Measurements from ENCODE around the gene DIAPH2.

DNA sequence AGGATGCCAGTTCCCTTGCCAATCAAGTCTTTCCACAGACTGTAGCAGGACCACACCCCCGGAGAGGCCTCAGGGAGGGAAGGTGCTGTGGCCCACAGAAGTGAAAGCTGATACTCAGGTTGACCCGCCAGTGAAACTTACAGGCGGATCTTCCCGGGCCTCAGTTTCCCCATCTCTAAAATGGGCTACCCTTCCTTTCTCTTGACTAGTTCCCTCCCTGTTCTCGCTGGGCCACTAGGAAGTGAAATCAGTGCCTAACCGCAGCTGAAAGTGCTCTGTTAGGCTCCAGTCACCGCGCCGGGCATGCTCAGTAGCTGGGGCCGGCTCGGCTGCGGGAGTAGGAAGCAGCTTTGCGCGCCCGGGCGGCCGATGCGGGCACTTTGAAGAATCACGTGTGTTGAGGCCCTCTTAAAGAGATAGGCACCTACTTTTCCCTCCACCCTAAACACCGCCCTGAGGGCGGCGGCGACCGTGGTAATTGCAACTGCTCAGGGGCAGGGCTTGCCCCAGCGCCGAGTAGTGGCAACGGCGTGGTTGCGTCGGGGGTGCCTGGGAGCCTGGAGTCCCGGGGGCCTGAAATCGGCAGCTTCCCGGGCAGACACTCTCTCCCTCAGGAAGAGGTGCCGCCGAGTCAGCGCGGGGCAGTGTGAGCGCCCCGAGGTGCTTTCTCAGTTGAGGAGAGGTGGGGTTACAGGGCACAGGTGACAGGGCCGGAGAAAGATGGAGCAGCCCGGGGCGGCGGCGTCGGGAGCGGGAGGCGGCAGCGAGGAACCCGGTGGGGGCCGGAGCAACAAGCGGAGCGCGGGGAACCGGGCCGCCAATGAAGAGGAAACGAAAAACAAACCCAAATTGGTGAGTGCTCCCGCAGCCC is at the start of gene DIAPH2:
- TF ChIP-seq, protein P1, sequence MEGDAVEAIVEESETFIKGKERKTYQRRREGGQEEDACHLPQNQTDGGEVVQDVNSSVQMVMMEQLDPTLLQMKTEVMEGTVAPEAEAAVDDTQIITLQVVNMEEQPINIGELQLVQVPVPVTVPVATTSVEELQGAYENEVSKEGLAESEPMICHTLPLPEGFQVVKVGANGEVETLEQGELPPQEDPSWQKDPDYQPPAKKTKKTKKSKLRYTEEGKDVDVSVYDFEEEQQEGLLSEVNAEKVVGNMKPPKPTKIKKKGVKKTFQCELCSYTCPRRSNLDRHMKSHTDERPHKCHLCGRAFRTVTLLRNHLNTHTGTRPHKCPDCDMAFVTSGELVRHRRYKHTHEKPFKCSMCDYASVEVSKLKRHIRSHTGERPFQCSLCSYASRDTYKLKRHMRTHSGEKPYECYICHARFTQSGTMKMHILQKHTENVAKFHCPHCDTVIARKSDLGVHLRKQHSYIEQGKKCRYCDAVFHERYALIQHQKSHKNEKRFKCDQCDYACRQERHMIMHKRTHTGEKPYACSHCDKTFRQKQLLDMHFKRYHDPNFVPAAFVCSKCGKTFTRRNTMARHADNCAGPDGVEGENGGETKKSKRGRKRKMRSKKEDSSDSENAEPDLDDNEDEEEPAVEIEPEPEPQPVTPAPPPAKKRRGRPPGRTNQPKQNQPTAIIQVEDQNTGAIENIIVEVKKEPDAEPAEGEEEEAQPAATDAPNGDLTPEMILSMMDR (tag by site-specific recombination; IDR thresholded peaks at IDR 0.05): no peak; the same call in 1 of the 2 replicates
- TF ChIP-seq, protein P2, sequence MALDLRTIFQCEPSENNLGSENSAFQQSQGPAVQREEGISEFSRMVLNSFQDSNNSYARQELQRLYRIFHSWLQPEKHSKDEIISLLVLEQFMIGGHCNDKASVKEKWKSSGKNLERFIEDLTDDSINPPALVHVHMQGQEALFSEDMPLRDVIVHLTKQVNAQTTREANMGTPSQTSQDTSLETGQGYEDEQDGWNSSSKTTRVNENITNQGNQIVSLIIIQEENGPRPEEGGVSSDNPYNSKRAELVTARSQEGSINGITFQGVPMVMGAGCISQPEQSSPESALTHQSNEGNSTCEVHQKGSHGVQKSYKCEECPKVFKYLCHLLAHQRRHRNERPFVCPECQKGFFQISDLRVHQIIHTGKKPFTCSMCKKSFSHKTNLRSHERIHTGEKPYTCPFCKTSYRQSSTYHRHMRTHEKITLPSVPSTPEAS (tag by site-specific recombination; IDR thresholded peaks at IDR 0.05): no peak
- TF ChIP-seq, protein P3, sequence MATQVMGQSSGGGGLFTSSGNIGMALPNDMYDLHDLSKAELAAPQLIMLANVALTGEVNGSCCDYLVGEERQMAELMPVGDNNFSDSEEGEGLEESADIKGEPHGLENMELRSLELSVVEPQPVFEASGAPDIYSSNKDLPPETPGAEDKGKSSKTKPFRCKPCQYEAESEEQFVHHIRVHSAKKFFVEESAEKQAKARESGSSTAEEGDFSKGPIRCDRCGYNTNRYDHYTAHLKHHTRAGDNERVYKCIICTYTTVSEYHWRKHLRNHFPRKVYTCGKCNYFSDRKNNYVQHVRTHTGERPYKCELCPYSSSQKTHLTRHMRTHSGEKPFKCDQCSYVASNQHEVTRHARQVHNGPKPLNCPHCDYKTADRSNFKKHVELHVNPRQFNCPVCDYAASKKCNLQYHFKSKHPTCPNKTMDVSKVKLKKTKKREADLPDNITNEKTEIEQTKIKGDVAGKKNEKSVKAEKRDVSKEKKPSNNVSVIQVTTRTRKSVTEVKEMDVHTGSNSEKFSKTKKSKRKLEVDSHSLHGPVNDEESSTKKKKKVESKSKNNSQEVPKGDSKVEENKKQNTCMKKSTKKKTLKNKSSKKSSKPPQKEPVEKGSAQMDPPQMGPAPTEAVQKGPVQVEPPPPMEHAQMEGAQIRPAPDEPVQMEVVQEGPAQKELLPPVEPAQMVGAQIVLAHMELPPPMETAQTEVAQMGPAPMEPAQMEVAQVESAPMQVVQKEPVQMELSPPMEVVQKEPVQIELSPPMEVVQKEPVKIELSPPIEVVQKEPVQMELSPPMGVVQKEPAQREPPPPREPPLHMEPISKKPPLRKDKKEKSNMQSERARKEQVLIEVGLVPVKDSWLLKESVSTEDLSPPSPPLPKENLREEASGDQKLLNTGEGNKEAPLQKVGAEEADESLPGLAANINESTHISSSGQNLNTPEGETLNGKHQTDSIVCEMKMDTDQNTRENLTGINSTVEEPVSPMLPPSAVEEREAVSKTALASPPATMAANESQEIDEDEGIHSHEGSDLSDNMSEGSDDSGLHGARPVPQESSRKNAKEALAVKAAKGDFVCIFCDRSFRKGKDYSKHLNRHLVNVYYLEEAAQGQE (tag by site-specific recombination; IDR thresholded peaks at IDR 0.05): no peak
- TF ChIP-seq, protein P4, sequence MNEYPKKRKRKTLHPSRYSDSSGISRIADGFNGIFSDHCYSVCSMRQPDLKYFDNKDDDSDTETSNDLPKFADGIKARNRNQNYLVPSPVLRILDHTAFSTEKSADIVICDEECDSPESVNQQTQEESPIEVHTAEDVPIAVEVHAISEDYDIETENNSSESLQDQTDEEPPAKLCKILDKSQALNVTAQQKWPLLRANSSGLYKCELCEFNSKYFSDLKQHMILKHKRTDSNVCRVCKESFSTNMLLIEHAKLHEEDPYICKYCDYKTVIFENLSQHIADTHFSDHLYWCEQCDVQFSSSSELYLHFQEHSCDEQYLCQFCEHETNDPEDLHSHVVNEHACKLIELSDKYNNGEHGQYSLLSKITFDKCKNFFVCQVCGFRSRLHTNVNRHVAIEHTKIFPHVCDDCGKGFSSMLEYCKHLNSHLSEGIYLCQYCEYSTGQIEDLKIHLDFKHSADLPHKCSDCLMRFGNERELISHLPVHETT (tag by site-specific recombination; IDR thresholded peaks at IDR 0.05): no peak
- TF ChIP-seq SP2 (tag by site-specific recombination; IDR thresholded peaks at IDR 0.05): no peak
- TF ChIP-seq, protein P5, sequence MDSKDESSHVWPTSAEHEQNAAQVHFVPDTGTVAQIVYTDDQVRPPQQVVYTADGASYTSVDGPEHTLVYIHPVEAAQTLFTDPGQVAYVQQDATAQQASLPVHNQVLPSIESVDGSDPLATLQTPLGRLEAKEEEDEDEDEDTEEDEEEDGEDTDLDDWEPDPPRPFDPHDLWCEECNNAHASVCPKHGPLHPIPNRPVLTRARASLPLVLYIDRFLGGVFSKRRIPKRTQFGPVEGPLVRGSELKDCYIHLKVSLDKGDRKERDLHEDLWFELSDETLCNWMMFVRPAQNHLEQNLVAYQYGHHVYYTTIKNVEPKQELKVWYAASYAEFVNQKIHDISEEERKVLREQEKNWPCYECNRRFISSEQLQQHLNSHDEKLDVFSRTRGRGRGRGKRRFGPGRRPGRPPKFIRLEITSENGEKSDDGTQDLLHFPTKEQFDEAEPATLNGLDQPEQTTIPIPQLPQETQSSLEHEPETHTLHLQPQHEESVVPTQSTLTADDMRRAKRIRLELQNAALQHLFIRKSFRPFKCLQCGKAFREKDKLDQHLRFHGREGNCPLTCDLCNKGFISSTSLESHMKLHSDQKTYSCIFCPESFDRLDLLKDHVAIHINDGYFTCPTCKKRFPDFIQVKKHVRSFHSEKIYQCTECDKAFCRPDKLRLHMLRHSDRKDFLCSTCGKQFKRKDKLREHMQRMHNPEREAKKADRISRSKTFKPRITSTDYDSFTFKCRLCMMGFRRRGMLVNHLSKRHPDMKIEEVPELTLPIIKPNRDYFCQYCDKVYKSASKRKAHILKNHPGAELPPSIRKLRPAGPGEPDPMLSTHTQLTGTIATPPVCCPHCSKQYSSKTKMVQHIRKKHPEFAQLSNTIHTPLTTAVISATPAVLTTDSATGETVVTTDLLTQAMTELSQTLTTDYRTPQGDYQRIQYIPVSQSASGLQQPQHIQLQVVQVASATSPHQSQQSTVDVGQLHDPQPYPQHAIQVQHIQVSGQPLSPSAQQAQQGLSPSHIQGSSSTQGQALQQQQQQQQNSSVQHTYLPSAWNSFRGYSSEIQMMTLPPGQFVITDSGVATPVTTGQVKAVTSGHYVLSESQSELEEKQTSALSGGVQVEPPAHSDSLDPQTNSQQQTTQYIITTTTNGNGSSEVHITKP (tag by site-specific recombination; IDR thresholded peaks at IDR 0.05): peak; percentile 55; the same call in 1 of the 2 replicates
- TF ChIP-seq ZNF560 (tag by site-specific recombination; IDR thresholded peaks at IDR 0.05; ENCODE audit: borderline replicate concordance): no peak
- no peak for TF ChIP-seq ZNF184 (tag by site-specific recombination; IDR thresholded peaks at IDR 0.05)

All from HEK293 (cell line).